ENCODE results near the gene LAMA2. TPM values are rescaled to one million over a fixed set of nuclear protein-coding genes. Genes with fewer than 3 reads are reported as not detected.
A peak's percentile ranks its signal among the peaks of the same experiment; 100 is the strongest.

The LAMA2 gene
- total and polyA plus RNA-seq, 2 experiments from 2014 or later = 13.4 to 78.1 TPM

DNA sequence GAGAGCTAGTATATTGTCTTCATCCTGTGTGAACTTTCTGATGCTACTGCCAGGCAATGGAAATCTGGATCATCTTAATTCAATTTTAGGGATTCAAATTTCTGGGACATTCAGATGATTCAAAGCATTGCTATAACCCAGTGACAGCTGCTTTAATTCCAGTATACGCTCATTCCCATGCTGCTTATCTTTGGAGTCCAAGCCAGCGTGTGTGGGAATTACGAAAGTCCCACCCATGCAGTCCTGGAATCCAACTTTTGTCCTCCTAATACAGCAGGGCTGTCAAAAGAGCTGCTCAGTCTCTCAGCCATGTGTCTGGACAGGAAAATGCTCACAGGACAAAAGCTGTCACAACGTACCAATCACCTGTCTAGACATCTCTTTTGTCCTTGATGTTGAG lies 219.8 kb downstream of the LAMA2 start:
- Histone ChIP-seq H3K4me3 (no peak overlapping the region), H3K36me3 (no peaks in the 10 kb centered on the region), H3K4me1 (ENCODE audit: low read depth) (peaks cover 8% of the 10 kb centered on the region), H3K27ac (no peak overlapping the region), H3K9me3 (ENCODE audit: low read depth) (no peaks in the 10 kb centered on the region), H3K27me3 (no peaks in the 10 kb centered on the region)
- TF ChIP-seq, protein P1, sequence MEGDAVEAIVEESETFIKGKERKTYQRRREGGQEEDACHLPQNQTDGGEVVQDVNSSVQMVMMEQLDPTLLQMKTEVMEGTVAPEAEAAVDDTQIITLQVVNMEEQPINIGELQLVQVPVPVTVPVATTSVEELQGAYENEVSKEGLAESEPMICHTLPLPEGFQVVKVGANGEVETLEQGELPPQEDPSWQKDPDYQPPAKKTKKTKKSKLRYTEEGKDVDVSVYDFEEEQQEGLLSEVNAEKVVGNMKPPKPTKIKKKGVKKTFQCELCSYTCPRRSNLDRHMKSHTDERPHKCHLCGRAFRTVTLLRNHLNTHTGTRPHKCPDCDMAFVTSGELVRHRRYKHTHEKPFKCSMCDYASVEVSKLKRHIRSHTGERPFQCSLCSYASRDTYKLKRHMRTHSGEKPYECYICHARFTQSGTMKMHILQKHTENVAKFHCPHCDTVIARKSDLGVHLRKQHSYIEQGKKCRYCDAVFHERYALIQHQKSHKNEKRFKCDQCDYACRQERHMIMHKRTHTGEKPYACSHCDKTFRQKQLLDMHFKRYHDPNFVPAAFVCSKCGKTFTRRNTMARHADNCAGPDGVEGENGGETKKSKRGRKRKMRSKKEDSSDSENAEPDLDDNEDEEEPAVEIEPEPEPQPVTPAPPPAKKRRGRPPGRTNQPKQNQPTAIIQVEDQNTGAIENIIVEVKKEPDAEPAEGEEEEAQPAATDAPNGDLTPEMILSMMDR (IDR thresholded peaks at IDR 0.05; ENCODE audit: low read depth, low read length) = no peak
- DNase-seq (ENCODE audit: low read depth in 1 of 2, low spot score in 1 of 2) = peak in 1 of 2 donors; percentile 93

DNA sequence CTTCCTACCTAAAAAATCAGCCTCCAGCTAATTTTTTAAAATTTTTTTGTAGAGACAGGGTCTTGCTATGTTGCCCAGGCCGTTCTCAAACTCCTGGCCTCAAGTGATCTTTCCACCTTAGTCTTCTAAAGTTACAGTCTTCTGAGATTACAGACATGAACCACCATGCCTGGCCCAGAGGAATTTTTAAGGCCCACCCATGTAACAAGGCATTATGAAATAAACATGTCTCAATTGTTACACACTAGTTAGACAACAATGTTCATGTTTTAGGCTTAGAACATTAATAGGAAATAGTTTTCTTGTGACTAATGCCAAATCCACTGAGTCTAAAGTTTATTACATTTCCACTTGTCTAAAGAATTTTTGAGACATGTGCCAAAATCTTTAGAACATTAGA lies 221.2 kb downstream of the LAMA2 start:
- Histone ChIP-seq H3K4me3 (no peak overlapping the region), H3K27ac (no peak overlapping the region), H3K27me3 (no peaks in the 10 kb centered on the region), H3K9me3 (ENCODE audit: low read depth) (no peaks in the 10 kb centered on the region), H3K36me3 (no peaks in the 10 kb centered on the region), H3K4me1 (ENCODE audit: low read depth) (peaks cover 8% of the 10 kb centered on the region)
- DNase-seq (ENCODE audit: low read depth in 1 of 2, low spot score in 1 of 2) = peak in 1 of 2 donors; percentile 87
- TF ChIP-seq, protein P1 (IDR thresholded peaks at IDR 0.05; ENCODE audit: low read depth, low read length) = no peak

DNA sequence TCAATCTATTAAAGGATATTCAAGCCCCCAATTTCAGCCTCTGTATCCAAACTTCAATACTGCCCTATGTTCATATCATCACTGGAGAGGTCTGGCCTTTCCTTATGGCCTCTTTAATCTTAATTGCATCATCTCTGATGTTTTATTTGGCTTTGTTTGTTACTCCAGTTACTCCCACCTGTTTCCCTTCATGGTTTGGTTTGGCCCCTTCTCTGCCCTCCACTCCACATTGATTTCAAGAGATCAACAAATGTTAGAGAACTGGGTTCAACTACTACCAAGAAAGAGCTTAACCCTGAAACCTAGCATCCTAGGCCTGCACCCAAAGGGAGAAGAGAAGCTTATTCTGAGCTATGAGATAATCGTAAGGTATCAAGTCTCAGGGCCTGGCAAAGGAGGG lies 221.6 kb downstream of the LAMA2 start:
- DNase-seq (ENCODE audit: low read depth in 1 of 2, low spot score in 1 of 2) = peak in 1 of 2 donors; percentile 66
- no peaks in the 10 kb centered on the region for H3K27me3 ChIP-seq
- H3K4me3 ChIP-seq = no peak overlapping the region
- H3K4me1 ChIP-seq (ENCODE audit: low read depth) = peaks cover 8% of the 10 kb centered on the region
- H3K27ac ChIP-seq = no peak overlapping the region
- no peaks in the 10 kb centered on the region for H3K9me3 ChIP-seq (ENCODE audit: low read depth)
- no peaks in the 10 kb centered on the region for H3K36me3 ChIP-seq
- TF ChIP-seq, protein P1 (IDR thresholded peaks at IDR 0.05; ENCODE audit: low read depth, low read length) = no peak

DNA sequence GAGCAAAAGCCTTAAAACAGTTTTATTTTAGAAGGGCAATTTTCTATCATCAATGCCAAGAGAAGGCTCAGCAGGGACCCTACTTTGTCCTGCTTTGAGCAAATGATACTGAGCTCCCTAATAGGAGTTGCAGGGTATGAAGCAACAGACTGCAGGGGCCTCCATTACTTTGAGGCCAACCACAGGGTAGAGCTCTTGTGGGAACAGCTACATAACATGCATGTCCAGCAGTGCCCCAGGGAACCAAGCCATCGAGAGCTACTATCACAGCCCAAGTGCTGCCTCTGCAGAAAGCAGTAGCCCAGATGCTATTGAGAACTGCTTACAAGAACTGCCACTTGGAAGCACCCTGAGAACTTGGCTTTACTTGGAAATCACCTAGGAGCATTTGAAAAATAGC lies 222.1 kb downstream of the LAMA2 start:
- TF ChIP-seq, protein P1 (IDR thresholded peaks at IDR 0.05; ENCODE audit: low read depth, low read length) = no peak
- Histone ChIP-seq H3K27me3 (no peaks in the 10 kb centered on the region), H3K4me3 (no peak overlapping the region), H3K9me3 (ENCODE audit: low read depth) (no peaks in the 10 kb centered on the region), H3K36me3 (no peaks in the 10 kb centered on the region), H3K27ac (no peak overlapping the region), H3K4me1 (ENCODE audit: low read depth) (peaks cover 8% of the 10 kb centered on the region)
- DNase-seq (ENCODE audit: low read depth in 1 of 2, low spot score in 1 of 2) = peak; percentile 32 to 54

DNA sequence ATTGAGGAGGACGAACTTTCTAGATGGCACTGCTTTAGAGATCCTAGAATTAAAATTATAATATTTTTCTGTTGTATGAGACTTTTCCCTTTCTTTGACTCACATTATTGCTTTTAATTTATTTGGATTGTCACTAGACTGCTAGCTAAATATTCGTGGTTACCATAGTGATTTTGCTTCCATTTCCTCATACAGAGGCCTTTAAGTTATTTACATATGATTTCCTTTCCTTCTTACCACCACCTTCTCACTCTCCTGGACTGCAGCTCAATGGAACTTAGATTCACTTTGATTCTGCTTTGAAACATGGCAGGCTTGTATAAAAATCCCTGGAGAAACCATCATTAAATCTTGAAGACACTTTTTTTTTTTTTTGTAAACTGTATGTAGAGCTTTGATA lies 222.9 kb downstream of the LAMA2 start:
- no peak overlapping the region for H3K4me3 ChIP-seq
- TF ChIP-seq, protein P1 (IDR thresholded peaks at IDR 0.05; ENCODE audit: low read depth, low read length) = no peak
- peaks cover 12% of the 10 kb centered on the region for H3K4me1 ChIP-seq (ENCODE audit: low read depth)
- no peaks in the 10 kb centered on the region for H3K9me3 ChIP-seq (ENCODE audit: low read depth)
- H3K27ac ChIP-seq = no peak overlapping the region
- H3K36me3 ChIP-seq = no peaks in the 10 kb centered on the region
- H3K27me3 ChIP-seq = no peaks in the 10 kb centered on the region
- no peak for DNase-seq (ENCODE audit: low read depth in 1 of 2, low spot score in 1 of 2)

DNA sequence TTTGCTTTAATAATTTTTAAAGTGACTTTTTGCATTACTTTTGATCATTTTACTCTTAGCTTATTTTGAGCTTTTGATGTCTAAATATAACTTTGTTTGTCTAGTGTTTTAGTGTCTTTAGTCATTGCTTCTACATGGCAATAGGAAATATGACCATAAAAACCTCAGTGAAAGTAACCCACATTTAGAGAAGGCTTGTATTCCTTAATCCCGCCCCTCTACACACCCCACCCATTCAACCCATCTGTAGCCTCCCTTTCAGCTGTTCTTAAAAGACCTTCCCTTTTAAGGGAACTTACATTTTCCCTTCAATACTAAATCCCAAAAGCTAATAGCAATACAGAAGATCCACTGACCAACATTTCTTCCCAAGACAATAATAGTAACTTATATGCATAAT lies 225.4 kb downstream of the LAMA2 start:
- Histone ChIP-seq H3K9me3 (ENCODE audit: low read depth) (no peaks in the 10 kb centered on the region), H3K27me3 (no peaks in the 10 kb centered on the region), H3K4me1 (ENCODE audit: low read depth) (peaks cover 22% of the 10 kb centered on the region), H3K27ac (no peak overlapping the region), H3K36me3 (no peaks in the 10 kb centered on the region), H3K4me3 (no peak overlapping the region)
- TF ChIP-seq, protein P1 (IDR thresholded peaks at IDR 0.05; ENCODE audit: low read depth, low read length) = no peak
- DNase-seq (ENCODE audit: low read depth in 1 of 2, low spot score in 1 of 2) = no peak

Measured in cardiac muscle cell (in vitro differentiated cells and primary cell).